Putamen (tissue), 1 donor: ENCODE results near the gene BAIAP2.

Source experiments
- DNase-seq: peaks from one replicate; pipeline ENCODE4 v3.0.0-alpha.2; 2016; ENCODE audit warnings: low spot score

Gene BAIAP2

GRCh38 chr17:81111066-81111465 is 76.1 kb downstream of the BAIAP2 start:
- no peak for DNase-seq

- no peak for DNase-seq
These were observed 77.5 kb downstream of the BAIAP2 start for GRCh38 chr17:81112450-81112849.

GRCh38 chr17:81113158-81113724 is 78.3 kb downstream of the BAIAP2 start:
- DNase-seq = no peak

DNA sequence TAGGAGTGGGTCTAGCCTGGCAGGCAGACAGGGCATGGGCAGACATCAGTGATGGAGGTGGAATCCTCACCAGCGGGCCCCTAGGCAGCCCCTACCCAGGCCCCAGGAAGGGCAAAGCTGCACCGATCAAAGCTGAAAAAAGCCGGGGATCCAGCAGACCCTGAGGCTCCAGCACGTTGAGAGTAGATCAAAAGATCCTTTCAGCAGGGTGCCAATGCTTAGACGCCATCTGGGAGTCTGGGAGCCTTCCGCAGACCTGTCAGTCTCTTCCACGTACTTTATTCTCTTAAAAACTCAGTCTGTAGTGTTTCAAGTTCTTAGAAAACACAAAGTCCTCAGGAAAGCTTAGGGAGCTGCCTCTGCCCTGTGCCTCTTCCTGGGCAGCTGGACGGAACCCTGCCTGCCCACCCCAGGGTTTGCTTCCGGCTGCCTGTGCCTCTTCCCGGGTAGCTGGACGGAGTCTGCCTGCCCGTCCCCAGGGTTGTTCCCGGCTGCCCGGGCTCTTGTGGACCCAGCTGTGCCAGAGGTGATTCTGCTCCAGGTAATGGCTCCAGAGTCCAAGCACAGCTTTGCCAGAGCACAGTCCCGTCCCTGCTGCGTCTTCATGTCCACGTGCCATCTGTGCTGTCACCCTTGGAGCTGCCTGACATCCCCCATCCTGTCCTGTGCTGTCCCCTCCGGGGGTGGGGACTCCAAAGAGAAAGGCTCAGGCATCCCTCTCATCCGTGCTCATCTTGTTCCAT is 79.6 kb downstream of the BAIAP2 start:
- DNase-seq = no peak

- DNase-seq = no peak
These were observed 80.3 kb downstream of the BAIAP2 start for GRCh38 chr17:81115219-81115618.

DNA sequence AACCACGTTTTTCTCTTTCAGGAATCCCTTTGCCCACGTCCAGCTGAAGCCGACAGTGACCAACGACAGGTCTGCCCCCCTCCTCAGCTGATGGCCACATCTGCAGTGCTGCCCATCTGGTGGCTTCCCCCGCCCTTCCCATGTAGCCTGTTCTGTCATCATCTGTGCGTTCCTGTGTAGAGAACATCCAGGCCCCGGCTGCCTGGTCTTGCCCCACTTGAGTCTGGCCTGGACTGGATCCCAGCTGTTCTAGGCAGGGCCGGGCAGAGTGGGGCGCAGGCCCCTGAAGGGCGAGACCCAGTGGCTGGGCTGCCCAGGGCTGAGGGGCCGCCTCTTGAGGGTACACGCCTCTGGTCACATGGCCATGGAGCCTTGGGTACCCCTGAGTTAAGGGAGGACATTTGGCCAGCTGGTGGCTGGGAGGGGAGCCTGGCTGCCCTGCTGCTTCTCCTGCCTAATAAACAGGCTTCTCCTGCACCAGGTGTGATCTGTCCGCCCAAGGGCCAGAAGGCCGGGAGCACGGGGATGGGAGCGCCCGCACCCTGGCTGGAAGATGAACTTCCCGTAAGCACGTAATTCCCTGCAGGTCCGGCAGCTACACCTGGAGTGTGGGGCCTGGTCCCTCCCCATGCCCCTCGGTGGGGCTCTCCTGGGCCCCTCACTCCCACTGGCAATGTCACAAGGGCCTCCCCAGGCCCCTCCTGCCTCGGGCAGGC is 81.0 kb downstream of the BAIAP2 start:
- DNase-seq = no peak

DNA sequence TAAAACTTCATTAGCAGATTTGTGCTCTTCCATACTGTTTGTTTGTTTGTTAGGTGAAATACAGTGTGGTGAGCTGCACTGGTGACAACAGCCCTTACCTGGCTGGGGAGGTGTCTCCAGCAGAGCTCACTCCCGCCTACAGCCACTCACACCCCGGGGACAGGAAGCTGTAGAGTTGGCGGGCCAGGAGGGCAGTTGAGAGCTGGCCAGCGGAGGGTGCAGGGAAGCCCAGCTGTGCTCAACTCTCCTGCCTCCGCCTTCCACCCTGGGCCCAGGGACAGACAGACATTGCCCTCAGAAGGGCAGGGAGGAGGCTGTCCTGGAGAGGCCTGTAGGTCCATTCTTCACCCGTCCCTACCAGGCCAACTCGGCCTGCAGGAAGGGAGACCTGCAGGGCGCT is 81.8 kb downstream of the BAIAP2 start:
- no peak for DNase-seq

GRCh38 chr17:81117672-81118198 is 82.8 kb downstream of the BAIAP2 start:
- DNase-seq = no peak

DNA sequence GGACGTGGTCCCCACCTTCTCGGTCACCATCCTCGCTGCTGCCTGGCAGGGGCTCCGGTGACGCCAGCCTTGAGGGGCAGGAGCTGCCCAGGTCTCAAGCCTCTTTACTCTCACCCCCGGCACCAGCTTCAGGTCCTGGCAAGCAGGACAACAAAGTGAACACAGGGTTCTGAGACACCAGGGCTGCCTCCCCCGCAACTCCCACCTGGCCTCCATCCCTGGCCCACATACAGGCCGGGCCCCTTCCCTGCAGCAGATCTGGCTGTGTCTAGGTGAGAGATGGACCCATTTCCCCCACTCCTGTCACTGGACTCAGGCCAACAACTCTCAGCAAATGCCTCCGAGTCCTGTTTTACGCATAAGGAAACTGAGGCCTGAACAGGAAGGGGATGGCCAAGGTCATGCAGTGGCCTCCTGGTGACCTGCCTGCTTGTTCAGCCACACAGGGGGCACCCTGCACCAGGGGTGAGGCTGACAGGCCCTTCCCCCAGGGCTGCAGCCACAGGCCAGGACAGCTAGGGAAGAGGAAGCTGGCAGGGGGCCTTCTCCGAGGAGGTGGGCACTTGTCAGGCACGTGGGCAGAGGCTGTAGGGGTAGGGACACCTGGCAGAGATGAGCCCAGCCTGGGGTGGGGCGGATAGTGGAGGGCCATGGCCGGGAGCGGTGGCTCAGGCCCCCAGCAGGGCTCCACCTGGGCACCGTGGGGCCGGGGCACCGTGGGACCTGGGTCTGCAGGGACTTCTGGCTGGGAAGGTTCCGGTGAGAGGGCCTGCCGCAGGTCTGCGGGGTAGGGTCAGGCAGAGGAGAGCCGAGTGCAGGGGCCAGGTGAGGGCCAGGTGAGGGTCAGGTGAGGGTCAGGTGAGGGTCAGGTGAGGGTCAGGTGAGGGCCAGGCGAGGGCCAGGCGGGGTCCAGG is 83.6 kb downstream of the BAIAP2 start:
- DNase-seq = no peak

GRCh38 chr17:81119223-81120148 is 84.5 kb downstream of the BAIAP2 start:
- DNase-seq = peak; percentile 92

- no peak for DNase-seq
These were observed 85.2 kb downstream of the BAIAP2 start for GRCh38 chr17:81120149-81120484.

DNA sequence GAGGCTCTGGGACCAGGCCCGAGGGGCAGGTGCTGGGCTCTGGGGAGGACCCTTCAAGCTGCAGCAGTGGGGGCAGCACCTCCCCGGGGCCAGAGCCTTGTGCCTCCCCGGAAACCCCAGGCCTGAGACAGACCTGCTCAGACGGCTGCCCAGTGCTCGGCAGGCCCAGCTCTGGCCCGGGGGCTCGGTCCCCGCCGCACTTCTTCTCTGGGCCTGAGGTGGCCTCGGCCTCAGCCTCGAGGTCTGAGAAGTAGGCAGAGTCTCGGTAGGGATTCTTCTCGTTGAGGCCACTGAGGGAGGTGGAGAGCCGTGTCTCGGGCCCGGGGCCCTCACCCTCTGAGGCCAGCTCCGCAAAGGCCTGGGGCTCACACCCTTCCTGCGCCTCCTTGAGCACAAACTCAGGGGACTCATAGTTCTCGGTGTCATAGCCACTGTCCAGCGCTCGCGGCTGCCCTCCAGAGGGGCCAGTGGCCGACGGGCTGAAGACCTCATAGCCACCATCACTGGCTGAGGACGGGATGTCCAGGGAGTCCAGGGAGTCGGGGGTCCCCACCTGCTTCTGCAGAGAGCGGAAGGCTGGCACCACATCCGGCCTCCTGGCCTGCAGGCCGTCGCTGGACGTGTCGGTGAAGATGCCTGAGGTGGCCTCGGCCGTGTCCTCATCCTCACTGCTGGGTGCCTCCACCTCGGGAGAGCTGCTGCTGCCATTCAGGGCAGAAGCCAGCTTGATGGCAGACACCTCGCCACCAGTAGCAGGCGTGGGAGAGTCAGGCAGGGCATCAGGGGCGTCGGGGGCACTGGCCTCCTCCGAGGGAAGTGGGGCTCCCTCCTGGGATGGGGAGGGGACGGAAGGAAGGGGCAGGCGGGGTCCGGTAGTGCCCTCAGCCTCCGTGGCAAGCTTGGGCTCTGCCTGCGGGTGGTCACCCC is 86.0 kb downstream of the BAIAP2 start:
- DNase-seq = no peak

DNA sequence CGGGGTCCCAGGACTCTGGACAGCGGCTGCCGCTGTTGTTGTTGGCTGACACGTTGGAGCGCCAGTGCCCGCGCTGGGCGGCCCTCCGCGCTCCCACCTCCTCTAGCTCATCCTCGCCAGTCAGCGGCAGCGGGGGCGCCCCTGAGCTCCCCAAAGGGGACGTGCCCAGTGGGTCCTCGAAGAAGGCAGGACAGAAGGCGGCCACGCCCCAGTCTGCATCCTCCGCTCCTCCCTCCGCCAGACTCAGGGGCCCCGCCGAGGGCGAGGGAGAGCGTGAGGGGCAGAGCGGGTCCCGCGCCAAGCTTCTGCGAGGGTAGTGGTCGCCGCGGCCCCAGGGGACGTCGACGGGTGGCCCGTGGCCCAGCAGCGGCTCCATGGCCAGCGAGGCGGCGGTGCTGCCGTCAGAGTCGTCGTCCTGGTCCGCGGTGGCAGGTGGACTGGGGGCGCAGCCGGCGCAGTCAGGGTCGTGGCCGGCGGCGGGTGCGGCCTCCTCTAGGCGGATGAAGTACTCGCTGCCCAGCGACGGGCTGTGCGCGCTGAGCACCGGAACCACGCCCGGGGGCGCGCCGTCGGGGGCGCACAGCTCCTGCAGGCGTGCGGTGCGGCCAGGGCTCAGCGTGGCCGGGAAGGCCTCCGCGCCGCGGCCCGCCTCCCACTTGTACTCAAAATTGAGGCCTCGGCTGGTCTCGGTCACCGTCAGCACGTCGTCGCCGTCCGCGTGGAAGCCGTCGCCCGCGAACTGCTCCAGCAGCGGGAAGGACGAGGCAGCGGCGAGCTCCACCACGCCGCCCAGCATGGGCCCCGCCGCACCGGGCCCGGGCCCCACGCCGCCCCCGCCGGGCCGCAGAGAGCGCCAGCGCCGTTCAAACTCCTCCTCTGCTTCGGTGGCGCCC is 87.1 kb downstream of the BAIAP2 start:
- DNase-seq = no peak

- DNase-seq = no peak
These were observed 88.4 kb downstream of the BAIAP2 start for GRCh38 chr17:81123052-81124048.

DNA sequence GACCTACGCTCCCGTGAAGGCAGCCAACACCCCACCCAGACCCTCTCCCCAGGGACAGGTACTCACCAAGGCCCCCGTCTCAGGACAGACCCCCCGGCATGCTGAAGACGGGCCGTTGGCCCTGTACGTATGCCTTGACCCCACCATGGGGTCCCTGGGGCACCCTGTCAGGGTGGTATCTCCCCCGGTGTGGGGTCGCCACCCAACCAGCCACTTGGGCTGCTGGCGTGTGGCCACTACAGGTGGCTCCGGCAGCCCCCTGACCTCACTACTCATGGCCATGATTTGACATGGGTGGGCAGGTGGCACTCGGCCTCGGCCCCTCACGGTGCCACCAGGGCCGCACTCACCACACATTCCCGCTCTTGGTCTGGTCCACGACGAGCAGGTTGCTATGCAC is 89.4 kb downstream of the BAIAP2 start:
- DNase-seq = no peak

- no peak for DNase-seq
These were observed 90.7 kb downstream of the BAIAP2 start for GRCh38 chr17:81125573-81126081.
